GM19238 (cell line): Measurements from ENCODE around the gene KICS2.

Experiments used
- DNase-seq: peaks from one replicate; pipeline ENCODE4 v3.0.0; 2011; ENCODE audit warnings: low spot score; ENCODE audit not compliant: insufficient read length

KICS2 gene

GRCh38 chr12:64222009-64222765 is at the start of gene KICS2:
Gene KICS2 (minus strand): TSS chr12:64222296. CDS start chr12:64222237, 59 bp downstream.
- DNase-seq, result peak; percentile 77

- no peak for DNase-seq
Measured at GRCh38 chr12:64270411-64270810, 48.3 kb upstream of the KICS2 start.

- no peak for DNase-seq
Measured at GRCh38 chr12:64269161-64269560, 47.1 kb upstream of the KICS2 start.

- no peak for DNase-seq
Measured at GRCh38 chr12:64268409-64268808, 46.3 kb upstream of the KICS2 start.

- no peak for DNase-seq
Measured at GRCh38 chr12:64265839-64266238, 43.7 kb upstream of the KICS2 start.

- no peak for DNase-seq
Measured at GRCh38 chr12:64261813-64262212, 39.7 kb upstream of the KICS2 start.

GRCh38 chr12:64258576-64258975 is 36.5 kb upstream of the KICS2 start:
- DNase-seq, result no peak

- DNase-seq, result no peak
Measured at GRCh38 chr12:64256166-64256800, 34.2 kb upstream of the KICS2 start.

- DNase-seq, result no peak
Measured at GRCh38 chr12:64255249-64255648, 33.2 kb upstream of the KICS2 start.

GRCh38 chr12:64253356-64253755 is 31.3 kb upstream of the KICS2 start:
- DNase-seq, result no peak

- DNase-seq, result no peak
Measured at GRCh38 chr12:64252681-64253080, 30.6 kb upstream of the KICS2 start.

GRCh38 chr12:64243809-64244208 is 21.7 kb upstream of the KICS2 start:
- DNase-seq, result no peak

- DNase-seq, result no peak
Measured at GRCh38 chr12:64240781-64241180, 18.7 kb upstream of the KICS2 start.

- DNase-seq, result no peak
Measured at GRCh38 chr12:64237382-64237781, 15.3 kb upstream of the KICS2 start.

- DNase-seq, result no peak
Measured at GRCh38 chr12:64236549-64236948, 14.5 kb upstream of the KICS2 start.

- no peak for DNase-seq
Measured at GRCh38 chr12:64232196-64232595, 10.1 kb upstream of the KICS2 start.

- DNase-seq, result no peak
Measured at GRCh38 chr12:64229796-64230195, 7.7 kb upstream of the KICS2 start.

GRCh38 chr12:64229240-64229639 is 7.1 kb upstream of the KICS2 start:
- no peak for DNase-seq

- no peak for DNase-seq
Measured at GRCh38 chr12:64225626-64226025, 3.5 kb upstream of the KICS2 start.

GRCh38 chr12:64221651-64222008 is 466 bp downstream of the KICS2 start:
- DNase-seq, result no peak

- no peak for DNase-seq
Measured at GRCh38 chr12:64220046-64220445, 2.0 kb downstream of the KICS2 start.

- DNase-seq, result no peak
Measured at GRCh38 chr12:64219145-64219544, 3.0 kb downstream of the KICS2 start.

GRCh38 chr12:64218597-64218996 is 3.5 kb downstream of the KICS2 start:
- no peak for DNase-seq
